Left forelimb (tissue), 1 donor: ENCODE data around the gene SLC6A16.
"Not testable (repeated sequence)": the region's sequence is repeated elsewhere in the genome, so short reads cannot be mapped to it uniquely, and the experiment has no call there.

ENCODE experiments used
- DNase-seq: peaks from one replicate; pipeline ENCODE4 v3.0.0-alpha.2; 2018; ENCODE audit warnings: low spot score

SLC6A16 gene

DNA sequence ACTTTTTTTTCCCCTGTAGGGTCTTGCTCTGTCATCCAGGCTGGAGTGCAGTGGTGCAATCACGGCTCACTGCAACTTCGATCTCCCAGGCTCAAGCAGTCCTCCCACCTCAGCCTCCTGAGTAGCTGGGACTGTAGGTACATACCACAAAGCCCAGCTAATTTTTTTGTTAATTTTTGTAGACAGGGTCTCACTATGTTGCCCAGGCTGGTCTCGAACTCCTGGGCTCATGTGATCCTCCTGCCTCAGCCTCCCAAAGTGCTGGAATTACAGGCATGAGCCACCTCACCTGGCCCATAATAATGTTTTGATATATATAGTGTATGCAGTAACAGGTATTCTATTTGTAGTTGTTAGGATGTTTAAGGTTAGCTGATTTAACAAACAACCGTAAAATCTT is 6.2 kb upstream of the SLC6A16 start:
- DNase-seq: peak; percentile 34

- no peak for DNase-seq
Measured at GRCh38 chr19:49328741-49329140, 3.8 kb upstream of the SLC6A16 start.

DNA sequence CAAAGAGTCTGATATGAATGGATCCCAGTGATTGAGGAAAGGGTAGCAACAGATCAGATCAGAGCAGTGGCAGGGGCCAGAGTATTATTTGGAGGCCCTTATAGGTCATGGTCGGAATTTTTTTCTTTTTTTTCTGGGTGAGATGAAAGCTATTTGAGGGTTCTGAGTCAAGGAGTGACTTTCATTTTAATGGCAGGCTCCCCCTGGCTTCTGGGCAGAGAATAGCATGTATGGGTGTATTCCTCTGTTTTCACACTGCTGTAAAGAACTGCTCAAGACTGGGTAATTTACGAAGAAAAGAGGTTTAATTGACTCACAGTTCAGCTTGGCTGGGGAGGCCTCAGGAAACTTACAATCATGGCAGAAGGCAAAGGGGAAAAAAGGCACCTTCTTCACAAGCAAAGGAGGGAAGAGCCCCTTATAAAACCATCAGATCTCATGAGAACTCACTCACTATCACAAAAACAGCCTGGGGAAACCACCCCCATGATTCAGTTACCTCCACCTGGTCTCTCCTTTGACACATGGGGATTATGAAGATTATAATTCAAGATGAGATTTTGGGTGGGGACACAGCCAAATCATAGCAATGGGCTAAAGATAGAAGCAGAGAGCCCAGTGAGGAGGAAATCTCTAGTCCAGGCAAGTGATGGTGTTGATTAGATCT is 3.0 kb upstream of the SLC6A16 start:
- DNase-seq: no peak

DNA sequence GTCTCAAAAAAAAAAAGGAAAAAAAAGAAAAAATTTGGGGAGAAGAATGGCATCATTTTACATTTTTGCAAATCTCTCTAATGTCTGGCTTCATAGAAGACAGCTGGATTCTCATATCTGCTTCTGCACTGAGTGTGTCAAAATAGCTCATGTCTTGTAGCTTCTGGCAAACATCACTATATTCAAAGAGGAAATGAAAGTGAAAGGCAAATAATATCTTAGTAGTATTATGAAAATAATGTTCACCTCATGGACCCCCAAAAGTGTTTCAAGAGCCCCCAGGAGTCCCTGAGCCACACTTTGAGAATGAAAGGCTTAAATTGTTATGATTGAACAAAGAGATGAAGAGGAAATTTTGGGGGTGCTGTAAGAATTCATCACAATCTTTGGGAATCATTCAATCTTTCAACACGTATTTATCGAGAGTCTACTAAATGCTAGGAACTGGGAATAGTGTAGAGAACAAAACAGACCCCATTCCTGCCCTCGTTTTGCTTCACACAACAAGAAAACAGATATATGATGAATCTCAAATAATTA is 1.2 kb upstream of the SLC6A16 start:
- DNase-seq: no peak

DNA sequence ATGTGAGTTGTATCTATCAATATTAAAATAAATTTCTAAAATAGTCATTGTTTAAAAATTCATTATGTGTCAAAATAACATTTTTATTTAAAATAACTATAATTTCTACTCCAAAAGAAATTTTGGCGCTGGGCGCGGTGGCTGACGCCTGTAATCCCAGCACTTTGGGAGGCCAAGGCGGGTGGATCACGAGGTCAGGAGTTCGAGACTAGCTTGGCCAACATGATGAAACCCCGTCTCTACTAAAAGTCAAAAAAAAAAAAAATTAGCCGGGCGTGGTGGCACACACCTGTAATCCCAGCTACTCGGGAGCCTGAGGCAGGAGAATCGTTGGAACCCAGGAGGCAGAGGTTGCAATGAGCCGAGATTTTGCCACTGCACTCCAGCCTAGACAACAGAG is 765 bp upstream of the SLC6A16 start:
- not testable (repeated sequence) for DNase-seq

DNA sequence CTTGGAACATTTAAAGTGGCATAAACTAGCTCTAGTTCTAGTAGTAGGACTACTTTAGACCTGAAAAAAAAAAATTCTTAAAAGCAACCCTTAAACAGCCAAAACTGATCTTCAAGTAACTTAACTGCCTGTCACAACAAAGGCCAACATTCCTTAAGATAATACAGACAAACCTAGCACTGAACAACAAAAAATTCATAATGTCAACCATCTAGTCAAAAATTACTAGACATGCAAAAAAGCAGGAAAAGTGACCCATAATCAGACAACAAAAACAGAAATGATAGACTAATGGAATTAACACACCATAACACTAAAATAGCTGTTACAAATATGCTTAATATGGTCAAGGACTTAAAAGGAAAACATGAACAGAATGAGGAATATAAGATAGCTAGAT is 6.7 kb downstream of the SLC6A16 start:
- DNase-seq: no peak

GRCh38 chr19:49316284-49316683 is 8.7 kb downstream of the SLC6A16 start:
- no peak for DNase-seq

- no peak for DNase-seq
Measured at GRCh38 chr19:49315111-49315510, 9.9 kb downstream of the SLC6A16 start.

GRCh38 chr19:49309087-49309486 is 15.9 kb downstream of the SLC6A16 start:
- DNase-seq: no peak

DNA sequence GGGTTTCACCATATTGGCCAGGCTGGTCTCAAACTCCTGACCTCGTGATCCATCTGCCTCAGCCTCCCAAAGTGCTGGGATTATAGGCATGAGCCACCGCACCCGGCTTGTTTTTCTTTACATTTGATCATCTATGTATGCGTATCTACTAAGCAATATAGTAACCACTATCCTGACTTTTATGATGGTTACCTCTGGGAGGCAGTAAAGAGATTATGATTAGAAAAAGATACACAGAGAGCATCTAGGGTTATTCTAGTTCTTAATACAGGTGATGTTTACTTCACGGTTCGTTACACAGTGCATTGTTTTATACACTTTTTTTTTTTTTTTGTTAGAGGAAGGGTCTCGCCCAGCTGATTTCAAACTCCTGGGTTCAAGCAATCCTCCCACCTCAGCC is 18.3 kb downstream of the SLC6A16 start:
- not testable (repeated sequence) for DNase-seq

DNA sequence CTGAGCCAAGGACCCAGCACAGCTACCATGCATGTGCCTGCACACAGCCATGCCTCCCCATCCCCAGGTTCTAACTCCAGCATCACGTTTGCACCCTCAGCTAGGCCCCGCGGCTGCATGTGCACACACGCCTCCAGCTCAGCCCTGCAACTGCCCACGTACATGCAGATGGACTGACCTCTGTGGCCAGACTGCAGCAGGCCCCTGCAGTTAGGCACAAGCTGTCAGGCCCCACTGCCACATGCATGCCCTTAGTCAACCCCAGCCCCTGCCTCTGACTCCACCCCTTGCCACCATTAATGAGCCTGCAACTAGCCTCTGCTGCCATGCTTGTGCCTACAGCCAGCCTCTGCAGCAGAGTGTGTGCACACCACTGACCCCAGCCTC is 23.1 kb downstream of the SLC6A16 start:
- DNase-seq: no peak

DNA sequence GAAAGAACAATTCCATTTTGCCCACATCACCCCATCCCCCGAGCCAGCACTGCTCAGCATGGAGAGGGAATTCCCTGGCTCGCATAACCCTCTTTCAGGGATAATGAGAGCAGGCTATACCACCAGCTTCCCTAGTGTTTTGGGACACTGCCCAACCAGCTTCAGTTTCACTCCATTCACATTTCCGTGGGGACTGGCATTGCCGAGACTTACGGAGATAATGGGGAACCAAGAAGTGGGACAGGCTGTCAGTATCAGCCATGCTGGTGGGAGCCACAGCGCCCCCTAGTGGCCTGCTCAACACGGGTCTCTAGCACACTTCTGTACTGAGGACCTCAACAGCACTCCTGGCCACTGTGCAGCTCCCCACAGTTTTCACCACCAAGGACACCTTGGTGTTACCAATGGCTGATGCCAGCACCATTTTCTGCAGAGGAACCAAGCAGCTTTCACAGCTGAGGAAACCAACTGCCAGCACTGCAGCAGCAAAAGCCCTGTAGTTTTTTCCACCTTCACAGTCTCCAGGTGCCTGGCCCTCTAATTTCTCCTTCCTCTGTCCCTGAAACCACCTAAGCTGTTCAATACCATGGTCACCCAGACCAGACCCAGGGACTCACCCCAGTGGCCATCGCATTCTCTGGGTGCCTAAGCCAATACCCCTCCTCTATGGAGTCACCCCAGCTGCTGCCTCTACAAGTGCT is 23.7 kb downstream of the SLC6A16 start:
- DNase-seq: peak; percentile 80

- DNase-seq: not testable (repeated sequence)
Measured at GRCh38 chr19:49298653-49299052, 26.3 kb downstream of the SLC6A16 start.

DNA sequence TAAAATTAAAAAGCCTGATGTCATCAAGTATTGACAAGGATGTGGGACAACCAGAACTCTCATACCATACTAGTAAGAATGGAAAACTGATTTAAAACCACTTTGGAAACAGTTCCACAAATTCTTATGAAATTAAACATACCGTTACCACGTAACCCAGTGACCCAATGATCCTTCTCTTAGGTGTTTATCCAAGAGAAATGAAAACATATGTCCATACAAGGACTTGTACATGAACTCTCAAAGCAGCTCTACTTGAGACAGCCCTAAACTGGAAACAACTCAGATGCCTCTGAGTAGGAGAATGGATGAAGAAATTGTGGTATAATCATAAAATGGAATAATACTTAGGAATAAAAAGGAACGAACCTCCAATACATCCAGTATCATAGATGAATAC is 27.6 kb downstream of the SLC6A16 start:
- DNase-seq: no peak

- DNase-seq: no peak
Measured at GRCh38 chr19:49295208-49295880, 29.6 kb downstream of the SLC6A16 start.

- DNase-seq: no peak
Measured at GRCh38 chr19:49294401-49294800, 30.6 kb downstream of the SLC6A16 start.

DNA sequence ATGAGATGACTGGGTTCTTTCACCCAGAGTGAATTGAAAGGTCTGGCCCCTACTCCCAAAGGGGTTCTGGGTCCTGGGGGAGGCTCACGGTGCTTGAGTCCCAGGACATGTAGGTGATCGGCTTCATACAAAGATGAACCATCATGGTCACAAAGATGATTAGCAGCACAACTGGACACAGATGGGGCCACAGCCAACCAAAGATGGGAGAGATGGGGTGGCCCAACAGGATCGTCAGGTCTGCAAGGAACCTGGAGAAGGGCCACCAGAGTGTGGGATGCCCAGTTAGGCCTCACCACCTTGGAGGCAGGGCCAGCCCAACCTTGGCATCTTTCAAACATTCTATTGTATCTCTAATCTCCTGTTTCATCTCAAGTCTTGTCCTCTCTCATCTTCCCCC is 34.5 kb downstream of the SLC6A16 start:
- DNase-seq: no peak

- DNase-seq: not testable (repeated sequence)
Measured at GRCh38 chr19:49289286-49289685, 35.7 kb downstream of the SLC6A16 start.

DNA sequence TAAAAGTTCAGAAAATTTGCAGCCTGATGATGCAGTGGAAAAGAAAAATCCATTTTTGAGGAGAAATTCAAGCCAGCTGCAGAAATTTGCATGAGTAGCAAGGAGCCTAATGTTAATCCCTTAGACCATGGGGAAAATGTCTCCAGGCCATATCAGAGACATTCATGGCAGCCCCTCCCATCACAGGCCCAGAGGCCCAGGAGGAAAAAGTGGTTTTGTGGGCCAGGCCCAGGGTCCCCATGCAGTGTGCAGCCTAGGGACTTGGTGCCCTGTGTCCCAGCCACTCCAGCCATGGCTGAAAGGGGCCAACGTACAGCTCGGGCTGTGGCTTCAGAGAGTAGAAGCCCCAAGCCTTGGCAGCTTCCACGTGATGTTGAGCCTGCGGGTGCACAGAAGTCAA is 36.8 kb downstream of the SLC6A16 start:
- DNase-seq: not testable (repeated sequence)

- no peak for DNase-seq
Measured at GRCh38 chr19:49287141-49287770, 37.7 kb downstream of the SLC6A16 start.

GRCh38 chr19:49282184-49282583 is 42.8 kb downstream of the SLC6A16 start:
- DNase-seq: no peak

GRCh38 chr19:49272204-49272603 is 52.8 kb downstream of the SLC6A16 start:
- no peak for DNase-seq
